HCT116 (cell line): ENCODE data around the gene SPTB. TPM values are rescaled to one million over a fixed set of nuclear protein-coding genes. Genes with fewer than 3 reads are reported as not detected.

Source experiments
- ATAC-seq: fragments of 200-7000 bp; cut with Tn5 transposase; 2 replicates; pipeline ENCODE4 v1.9.1; 2020; ENCODE audit warnings: mild to moderate bottlenecking, moderate library complexity
- BruUV-seq: library from RNA; stranded (reverse); fragments of 400-500 nt; replicated peaks from 2 replicates; lab custom pipeline; 2021; lab: Mats Ljungman, UMichigan
- CTCF ChIA-PET: fragments of 300-600 bp; sonication (Branson Sonifier 250); formaldehyde crosslinking; loops from one replicate; lab custom pipeline; 2021; ENCODE audit warnings: antibody characterized with exemption; lab: Charles Lee
- POLR2A ChIA-PET: fragments of 300-600, 350-600 bp; sonication (Branson Sonifier 250); formaldehyde crosslinking; loops from one replicate; lab custom pipeline; 2021; ENCODE audit warnings: antibody characterized with exemption; lab: Charles Lee
- RAD21 ChIA-PET, 2 experiments: fragments of 300-600 bp; sonication (Branson Sonifier 250); formaldehyde crosslinking; loops; one replicate each; lab custom pipeline; 2023; ENCODE audit warnings: low total read pairs in 2 of 2; ENCODE audit not compliant: uncharacterized antibody in 2 of 2, unreplicated experiment in 2 of 2, low non-redundant PET in 1 of 2; lab: Charles Lee
- DNase-seq: peaks from one replicate; pipeline ENCODE4 v3.0.0-alpha.2; 2010; ENCODE audit warnings: low read depth, low spot score
- H2AFZ ChIP-seq: fragments of 200-600 bp; shearing (Covaris generic), sonication (generic); 2 replicates; pipeline ENCODE4 v1.6.1; 2017; ENCODE audit warnings: low read depth, mixed run types, mixed read lengths, antibody characterized with exemption, low read length; ENCODE audit not compliant: poor library complexity, severe bottlenecking
- H3K27ac ChIP-seq: 2 replicates; pipeline ENCODE4 v1.5.1; 2012; ENCODE audit warnings: low read depth, low read length
- H3K27me3 ChIP-seq: fragments of 200-600 bp; sonication (generic); 2 replicates; pipeline ENCODE4 v1.6.1; 2016; ENCODE audit warnings: mixed run types, low read length, mixed read lengths; ENCODE audit not compliant: insufficient read depth
- H3K36me3 ChIP-seq, 2 experiments: fragments of 200-500 bp in 1 of 2; fragments of 200-600 bp in 1 of 2; sonication (Bioruptor generic) in 1 of 2; sonication (generic) in 1 of 2; 2 replicates each; pipeline versions ENCODE4 v1.5.1 to v1.6.1; 2014 to 2016; ENCODE audit warnings: low read length in 2 of 2, inconsistent platforms in 1 of 2, mixed read lengths in 1 of 2, mixed run types in 1 of 2; ENCODE audit not compliant: insufficient read depth in 2 of 2, control insufficient read depth in 1 of 2
- H3K4me1 ChIP-seq, 2 experiments: fragments of 200-600 bp in 1 of 2; sonication (generic) in 1 of 2; 2 replicates each; pipeline versions ENCODE4 v1.5.1 to v1.6.1; 2012 to 2017; ENCODE audit warnings: low read length in 2 of 2, inconsistent platforms in 1 of 2, mild to moderate bottlenecking in 1 of 2, mixed read lengths in 1 of 2, mixed run types in 1 of 2, moderate library complexity in 1 of 2; ENCODE audit not compliant: insufficient read depth in 2 of 2, control insufficient read depth in 1 of 2
- H3K4me2 ChIP-seq: fragments of 200-600 bp; sonication (generic); 2 replicates; pipeline ENCODE4 v1.6.1; 2017; ENCODE audit warnings: mixed run types, low read length, mixed read lengths
- H3K4me3 ChIP-seq, 2 experiments: fragments of 200-600 bp in 1 of 2; sonication (generic) in 1 of 2; replicated peaks in 1 of 2; 2 replicates each; pipeline ENCODE4 v1.5.1; 2011 to 2016; ENCODE audit warnings: low read length in 2 of 2, control low read depth in 1 of 2, low read depth in 1 of 2, mild to moderate bottlenecking in 1 of 2, mixed read lengths in 1 of 2, mixed run types in 1 of 2
- H3K79me2 ChIP-seq: fragments of 200-600 bp; sonication (generic); 2 replicates; pipeline ENCODE4 v1.6.1; 2017; ENCODE audit warnings: mild to moderate bottlenecking, mixed run types, low read length, moderate library complexity, mixed read lengths; ENCODE audit not compliant: insufficient read depth
- H3K9ac ChIP-seq: fragments of 200-600 bp; sonication (generic); 2 replicates; pipeline ENCODE4 v1.6.1; 2016; ENCODE audit warnings: low read length, mixed read lengths
- H3K9me2 ChIP-seq: fragments of 200-600 bp; sonication (generic), shearing (Covaris generic); 2 replicates; pipeline ENCODE4 v1.6.1; 2017; ENCODE audit warnings: mixed run types, mild to moderate bottlenecking, moderate library complexity; ENCODE audit not compliant: insufficient read depth
- H3K9me3 ChIP-seq, 2 experiments: fragments of 200-500 bp in 1 of 2; fragments of 200-600 bp in 1 of 2; sonication (Bioruptor generic) in 1 of 2; sonication (generic) in 1 of 2; 2 replicates each; pipeline ENCODE4 v1.6.1; 2014 to 2017; ENCODE audit warnings: low read length in 2 of 2, mixed read lengths in 2 of 2, inconsistent platforms in 1 of 2, low read depth in 1 of 2, mild to moderate bottlenecking in 1 of 2, mixed run types in 1 of 2, moderate library complexity in 1 of 2; ENCODE audit not compliant: control insufficient read depth in 1 of 2, insufficient read depth in 1 of 2
- H4K20me1 ChIP-seq: fragments of 200-600 bp; sonication (generic), shearing (Covaris generic); 2 replicates; pipeline ENCODE4 v1.6.1; 2017; ENCODE audit warnings: mixed run types, mild to moderate bottlenecking, moderate library complexity; ENCODE audit not compliant: insufficient read depth
- CBX3 ChIP-seq: IDR thresholded peaks from 2 replicates; pipeline ENCODE4 v1.6.1; 2012; ENCODE audit warnings: low read depth
- CEBPB ChIP-seq: IDR thresholded peaks from 2 replicates; pipeline ENCODE4 v1.6.1; 2012; ENCODE audit warnings: low read depth
- EGR1 ChIP-seq: IDR thresholded peaks from 2 replicates; pipeline ENCODE4 v1.6.1; 2012; ENCODE audit warnings: low read depth
- EZH2phosphoT487 ChIP-seq: fragments of 200-600 bp; IDR thresholded peaks from 2 replicates; pipeline ENCODE4 v1.6.1; 2018; ENCODE audit warnings: antibody characterized with exemption, borderline replicate concordance
- POLR2AphosphoS5 ChIP-seq: IDR thresholded peaks from 2 replicates; pipeline ENCODE4 v1.6.1; 2011; ENCODE audit warnings: mild to moderate bottlenecking, low read depth, low read length, moderate library complexity
- RAD21 ChIP-seq: IDR thresholded peaks from 2 replicates; pipeline ENCODE4 v1.6.1; 2012; ENCODE audit warnings: low read depth, mild to moderate bottlenecking
- SP1 ChIP-seq: IDR thresholded peaks from 2 replicates; pipeline ENCODE4 v1.6.1; 2012; ENCODE audit warnings: low read depth
- TCF7L2 ChIP-seq: IDR thresholded peaks from 2 replicates; pipeline ENCODE4 v1.7.0; 2011; ENCODE audit warnings: borderline replicate concordance, inconsistent platforms; ENCODE audit not compliant: insufficient read depth, insufficient read length; ENCODE audit errors: extremely low read depth
- YY1 ChIP-seq: IDR thresholded peaks from 2 replicates; pipeline ENCODE4 v1.6.1; 2011; ENCODE audit warnings: low read length, low read depth, moderate library complexity, mild to moderate bottlenecking; ENCODE audit not compliant: insufficient replicate concordance; ENCODE audit errors: extremely low read depth
- intact Hi-C: fragments of 100-400 bp; cut with micrococcal nuclease; formaldehyde crosslinking; loops from 2 replicates; pipeline ENCODE4 v1.10.0; 2022
- total RNA-seq: library from RNA; stranded (reverse); gene quantifications from one replicate; pipeline ENCODE4 v1.2.1, GENCODE V29; 2021; ENCODE audit not compliant: unreplicated experiment
- TF ChIP-seq, protein P1 (sequence below), 3 experiments: fragments of 200-600 bp in 1 of 3; sonication (generic) in 1 of 3; IDR thresholded peaks in 2 of 3; conservative IDR thresholded peaks in 1 of 3; 2 replicates each; pipeline ENCODE4 v1.5.1; 2012 to 2017; ENCODE audit warnings: low read depth in 2 of 3, low read length in 2 of 3, antibody characterized with exemption in 1 of 3, borderline replicate concordance in 1 of 3, control low read depth in 1 of 3, mild to moderate bottlenecking in 1 of 3, mixed read lengths in 1 of 3, mixed run types in 1 of 3, moderate library complexity in 1 of 3; ENCODE audit not compliant: insufficient read depth in 1 of 3
- TF ChIP-seq, protein P2 (sequence below): IDR thresholded peaks from 2 replicates; pipeline ENCODE4 v1.6.1; 2011; ENCODE audit warnings: mild to moderate bottlenecking, low read length, moderate library complexity; ENCODE audit not compliant: insufficient replicate concordance; ENCODE audit errors: extremely low read depth

The SPTB gene
- total RNA-seq, 1 experiment from 2014 or later, result 4.2 TPM

DNA sequence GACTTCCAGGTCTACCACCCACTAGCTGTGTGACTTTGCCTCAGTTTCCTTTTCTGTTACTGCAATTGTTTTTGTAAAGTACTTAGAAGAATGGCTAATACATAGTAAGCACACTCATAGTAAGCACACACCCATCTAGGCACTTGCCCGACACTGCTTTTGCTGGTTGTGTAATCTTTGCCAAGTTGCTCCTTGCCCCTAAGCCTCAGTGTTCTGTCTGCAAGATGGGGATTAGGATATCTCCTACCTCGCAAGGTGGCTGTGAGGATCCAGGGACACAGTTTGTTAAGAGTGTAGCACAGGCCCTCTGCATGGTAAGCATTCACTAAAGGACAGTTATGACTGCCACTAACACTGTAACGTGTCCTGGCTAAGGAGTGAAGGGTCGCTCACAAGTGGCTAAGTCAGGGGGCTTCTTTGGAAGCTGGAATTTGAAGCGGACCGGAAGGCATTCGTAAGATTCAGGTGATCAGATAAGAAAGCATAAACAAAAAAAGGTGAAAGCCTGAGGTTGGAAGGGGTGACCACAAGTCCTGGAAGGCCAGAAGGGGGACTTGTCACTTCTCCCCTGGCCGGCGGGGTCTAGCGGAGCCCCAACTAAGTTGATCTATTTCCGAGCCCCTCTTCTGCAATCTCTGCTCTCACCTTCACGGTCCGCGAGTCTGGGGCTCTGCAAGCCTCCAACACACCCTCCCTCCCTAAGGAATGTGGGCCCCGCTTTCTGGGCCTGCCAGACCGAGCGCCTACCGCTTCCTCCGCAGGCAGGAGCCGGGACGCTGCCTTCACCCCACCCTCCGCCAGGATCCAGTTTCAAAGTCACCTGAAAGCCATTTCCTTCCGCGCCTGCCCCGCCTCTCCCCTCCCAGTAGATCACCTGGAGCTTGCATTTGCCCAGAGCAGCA lies 177.0 kb downstream of the SPTB start (continued):
- TF ChIP-seq POLR2AphosphoS5, result peak; percentile 63; the same call in 1 of the 2 replicates

DNA sequence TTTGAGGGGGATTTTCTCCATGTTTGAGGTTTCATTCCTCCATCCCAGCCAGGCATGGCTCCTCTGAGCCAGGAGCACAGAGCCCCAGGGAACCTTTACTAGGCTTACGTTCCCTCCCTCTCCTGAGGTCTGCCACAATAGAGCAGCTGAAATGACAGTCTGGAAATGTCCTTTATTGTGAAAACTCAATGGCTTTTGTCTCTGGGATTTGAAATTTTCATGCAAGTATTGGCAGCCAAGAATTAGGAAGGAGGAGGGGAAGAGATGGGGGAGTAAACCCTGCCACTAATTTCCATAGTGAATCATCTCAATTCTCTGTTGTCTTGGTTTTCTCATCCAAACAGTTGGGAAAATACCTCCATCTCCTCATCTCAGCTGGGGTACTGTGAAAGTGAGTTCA lies 178.0 kb downstream of the SPTB start:
- no peak overlapping the region for H2AFZ ChIP-seq
- no peaks in the 10 kb centered on the region for H3K9me2 ChIP-seq
- no TSS peak for BruUV-seq
- DNase-seq (no peak), ATAC-seq (no peak)
- peaks cover 21 to 35% of the 10 kb centered on the region in 2 experiments for H3K4me1 ChIP-seq
- H3K9me3 ChIP-seq, result no peaks in the 10 kb centered on the region
- no peak overlapping the region for H3K4me3 ChIP-seq
- no peaks in the 10 kb centered on the region for H3K27me3 ChIP-seq
- TF ChIP-seq, protein P1, sequence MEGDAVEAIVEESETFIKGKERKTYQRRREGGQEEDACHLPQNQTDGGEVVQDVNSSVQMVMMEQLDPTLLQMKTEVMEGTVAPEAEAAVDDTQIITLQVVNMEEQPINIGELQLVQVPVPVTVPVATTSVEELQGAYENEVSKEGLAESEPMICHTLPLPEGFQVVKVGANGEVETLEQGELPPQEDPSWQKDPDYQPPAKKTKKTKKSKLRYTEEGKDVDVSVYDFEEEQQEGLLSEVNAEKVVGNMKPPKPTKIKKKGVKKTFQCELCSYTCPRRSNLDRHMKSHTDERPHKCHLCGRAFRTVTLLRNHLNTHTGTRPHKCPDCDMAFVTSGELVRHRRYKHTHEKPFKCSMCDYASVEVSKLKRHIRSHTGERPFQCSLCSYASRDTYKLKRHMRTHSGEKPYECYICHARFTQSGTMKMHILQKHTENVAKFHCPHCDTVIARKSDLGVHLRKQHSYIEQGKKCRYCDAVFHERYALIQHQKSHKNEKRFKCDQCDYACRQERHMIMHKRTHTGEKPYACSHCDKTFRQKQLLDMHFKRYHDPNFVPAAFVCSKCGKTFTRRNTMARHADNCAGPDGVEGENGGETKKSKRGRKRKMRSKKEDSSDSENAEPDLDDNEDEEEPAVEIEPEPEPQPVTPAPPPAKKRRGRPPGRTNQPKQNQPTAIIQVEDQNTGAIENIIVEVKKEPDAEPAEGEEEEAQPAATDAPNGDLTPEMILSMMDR (IDR thresholded peaks at IDR 0.05 in 2 of 3, conservative IDR thresholded peaks at IDR 0.05 in 1 of 3; ENCODE audit: borderline replicate concordance in 1 of 3, insufficient read depth in 1 of 3, low read depth in 2 of 3, low read length in 2 of 3), result no peak
- no peak for TF ChIP-seq EGR1
- no peak for TF ChIP-seq TCF7L2
- TF ChIP-seq SP1, result no peak
- TF ChIP-seq CEBPB, result no peak
- TF ChIP-seq EZH2phosphoT487, result no peak
- no peak for TF ChIP-seq CBX3
- no peak for TF ChIP-seq RAD21
- no peak for TF ChIP-seq YY1
- TF ChIP-seq, protein P2, sequence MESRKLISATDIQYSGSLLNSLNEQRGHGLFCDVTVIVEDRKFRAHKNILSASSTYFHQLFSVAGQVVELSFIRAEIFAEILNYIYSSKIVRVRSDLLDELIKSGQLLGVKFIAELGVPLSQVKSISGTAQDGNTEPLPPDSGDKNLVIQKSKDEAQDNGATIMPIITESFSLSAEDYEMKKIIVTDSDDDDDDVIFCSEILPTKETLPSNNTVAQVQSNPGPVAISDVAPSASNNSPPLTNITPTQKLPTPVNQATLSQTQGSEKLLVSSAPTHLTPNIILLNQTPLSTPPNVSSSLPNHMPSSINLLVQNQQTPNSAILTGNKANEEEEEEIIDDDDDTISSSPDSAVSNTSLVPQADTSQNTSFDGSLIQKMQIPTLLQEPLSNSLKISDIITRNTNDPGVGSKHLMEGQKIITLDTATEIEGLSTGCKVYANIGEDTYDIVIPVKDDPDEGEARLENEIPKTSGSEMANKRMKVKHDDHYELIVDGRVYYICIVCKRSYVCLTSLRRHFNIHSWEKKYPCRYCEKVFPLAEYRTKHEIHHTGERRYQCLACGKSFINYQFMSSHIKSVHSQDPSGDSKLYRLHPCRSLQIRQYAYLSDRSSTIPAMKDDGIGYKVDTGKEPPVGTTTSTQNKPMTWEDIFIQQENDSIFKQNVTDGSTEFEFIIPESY, result no peak
- H3K27ac ChIP-seq, result no peak overlapping the region
- no peaks in the 10 kb centered on the region for H3K36me3 ChIP-seq
- H4K20me1 ChIP-seq, result no peaks in the 10 kb centered on the region
- H3K4me2 ChIP-seq, result no peak overlapping the region
- intact Hi-C loops, result no loop called here
- ChIA-PET RAD21 (no interaction called here), POLR2A (no interaction called here), CTCF (no interaction called here)
- peaks cover 23% of the 10 kb centered on the region for H3K79me2 ChIP-seq
- no peak overlapping the region for H3K9ac ChIP-seq
